Heart left ventricle (tissue), 13 donors: ENCODE results near the gene KRTAP2-3.
"Not testable (repeated sequence)": the region's sequence is repeated elsewhere in the genome, so short reads cannot be mapped to it uniquely, and the experiment has no call there.

ENCODE experiments used
- POLR2A ChIP-seq, 2 donors: fragments of 450-650 bp; IDR thresholded peaks; one replicate each; pipeline ENCODE4 v1.6.1; 2017; ENCODE audit warnings: antibody characterized with exemption in 2 of 2, mild to moderate bottlenecking in 2 of 2, moderate library complexity in 2 of 2
- TF ChIP-seq, protein P1 (sequence below), 12 donors: fragments of 200-600 bp; sonication (generic) in 4 of 12; IDR thresholded peaks; one replicate each; pipeline versions ENCODE4 v1.5.0 to v1.8.0; 2018 to 2022; ENCODE audit warnings: antibody characterized with exemption in 12 of 12, mild to moderate bottlenecking in 5 of 12
- donor health status: ischemic (EF 13 %, LVEDD 7.1; RV severe dilation, severe dysfunction).
- donor health status: DM: no; HTN: yes; CAD: no.
- donor health status: DM: no; HTN: no; CAD: no.
- donor health status: ischemic (EF 25% LVEDD 6.9; RV normal size, moderate dysfunction).
- donor health status: ischemic (EF 25% LVEDD 5.7; RV mildly dilated, moderate dysfunction).
- donor health status: ischemic (EF 35%, LVEDD 5.7; RV mildly dilated, moderate dysfunction).
- donor health status: nonischemic (EF 11% LVEDD 7.7; RV severe dilation, severe dysfunction).
- donor health status: DM: yes; HTN: yes; CAD: no.
- donor health status: PGD.
- donor health status: ischemic (EF 29% LVEDD 5.4; RV normal size, mild dysfunction).
- donor health status: nonischemic (EF 23%, LVEDD 6.1; RV moderate dilation, normal function).

- TF ChIP-seq, protein P1, sequence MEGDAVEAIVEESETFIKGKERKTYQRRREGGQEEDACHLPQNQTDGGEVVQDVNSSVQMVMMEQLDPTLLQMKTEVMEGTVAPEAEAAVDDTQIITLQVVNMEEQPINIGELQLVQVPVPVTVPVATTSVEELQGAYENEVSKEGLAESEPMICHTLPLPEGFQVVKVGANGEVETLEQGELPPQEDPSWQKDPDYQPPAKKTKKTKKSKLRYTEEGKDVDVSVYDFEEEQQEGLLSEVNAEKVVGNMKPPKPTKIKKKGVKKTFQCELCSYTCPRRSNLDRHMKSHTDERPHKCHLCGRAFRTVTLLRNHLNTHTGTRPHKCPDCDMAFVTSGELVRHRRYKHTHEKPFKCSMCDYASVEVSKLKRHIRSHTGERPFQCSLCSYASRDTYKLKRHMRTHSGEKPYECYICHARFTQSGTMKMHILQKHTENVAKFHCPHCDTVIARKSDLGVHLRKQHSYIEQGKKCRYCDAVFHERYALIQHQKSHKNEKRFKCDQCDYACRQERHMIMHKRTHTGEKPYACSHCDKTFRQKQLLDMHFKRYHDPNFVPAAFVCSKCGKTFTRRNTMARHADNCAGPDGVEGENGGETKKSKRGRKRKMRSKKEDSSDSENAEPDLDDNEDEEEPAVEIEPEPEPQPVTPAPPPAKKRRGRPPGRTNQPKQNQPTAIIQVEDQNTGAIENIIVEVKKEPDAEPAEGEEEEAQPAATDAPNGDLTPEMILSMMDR (IDR thresholded peaks at IDR 0.05) = not testable (repeated sequence)
- not testable (repeated sequence) for TF ChIP-seq POLR2A (IDR thresholded peaks at IDR 0.05)
Measured at GRCh38 chr17:41099682-41100480, 40.0 kb upstream of the KRTAP2-3 start.
